ENCODE results near the gene ZNF891. TPM values are rescaled to one million over a fixed set of nuclear protein-coding genes. Genes with fewer than 3 reads are reported as not detected.

Gene ZNF891
- total and polyA plus RNA-seq, 2 of the 13 experiments (the other 11 are each of a cell fraction or from before 2014, with no cell fraction given), result 1.3 to 2.1 TPM

DNA sequence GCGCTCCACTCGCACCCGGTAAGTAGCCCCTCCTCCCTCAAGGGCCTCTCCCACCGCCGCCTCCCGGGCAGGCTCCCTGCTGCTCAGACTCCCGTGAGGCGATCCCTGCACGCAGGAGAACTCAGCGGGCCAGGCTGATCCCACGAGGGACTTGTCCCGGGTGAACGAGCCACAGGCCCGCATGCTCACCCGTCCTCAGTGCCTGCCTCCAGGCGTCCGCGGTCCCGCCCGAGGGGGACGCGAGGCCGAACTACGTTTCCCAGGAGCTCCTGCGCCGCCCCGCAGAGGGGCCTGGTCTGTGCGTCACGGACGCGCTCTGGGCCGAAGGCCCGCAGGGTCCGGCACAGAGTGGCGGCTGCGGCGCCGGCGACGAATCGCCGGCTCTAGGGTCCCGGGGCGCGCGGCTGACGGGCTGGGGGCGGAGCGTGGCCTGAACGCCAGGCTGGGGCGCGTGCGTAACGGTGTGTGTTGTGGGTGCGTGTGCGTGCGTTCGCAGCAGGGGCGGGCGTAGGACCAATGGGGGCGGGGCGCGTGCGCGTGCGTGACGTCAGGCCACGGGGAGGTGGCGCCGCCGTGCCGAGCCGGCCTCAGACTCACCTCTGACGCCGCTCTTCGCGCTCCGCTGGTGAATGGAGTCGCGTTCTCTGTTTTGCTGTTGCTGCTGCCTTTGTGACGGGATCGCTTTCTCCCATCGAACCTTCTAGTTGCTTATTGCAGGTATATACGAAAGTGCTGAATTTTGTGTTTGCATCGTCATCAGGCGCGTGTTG is at the start of gene ZNF891, which contains the start of gene ZNF10 (continued):
- TF ChIP-seq, protein P1, sequence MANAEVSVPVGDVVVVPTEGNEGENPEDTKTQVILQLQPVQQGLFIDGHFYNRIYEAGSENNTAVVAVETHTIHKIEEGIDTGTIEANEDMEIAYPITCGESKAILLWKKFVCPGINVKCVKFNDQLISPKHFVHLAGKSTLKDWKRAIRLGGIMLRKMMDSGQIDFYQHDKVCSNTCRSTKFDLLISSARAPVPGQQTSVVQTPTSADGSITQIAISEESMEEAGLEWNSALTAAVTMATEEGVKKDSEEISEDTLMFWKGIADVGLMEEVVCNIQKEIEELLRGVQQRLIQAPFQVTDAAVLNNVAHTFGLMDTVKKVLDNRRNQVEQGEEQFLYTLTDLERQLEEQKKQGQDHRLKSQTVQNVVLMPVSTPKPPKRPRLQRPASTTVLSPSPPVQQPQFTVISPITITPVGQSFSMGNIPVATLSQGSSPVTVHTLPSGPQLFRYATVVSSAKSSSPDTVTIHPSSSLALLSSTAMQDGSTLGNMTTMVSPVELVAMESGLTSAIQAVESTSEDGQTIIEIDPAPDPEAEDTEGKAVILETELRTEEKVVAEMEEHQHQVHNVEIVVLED (CRISPR knock-in tag; IDR thresholded peaks at IDR 0.05; ENCODE audit: borderline replicate concordance), result peak; percentile 100
- TF ChIP-seq RAD21 (CRISPR knock-in tag; IDR thresholded peaks at IDR 0.05) (peak; percentile 23; the same call in 1 of the 2 replicates), TBX3 (IDR thresholded peaks at IDR 0.05; ENCODE audit: borderline replicate concordance) (no peak; the same call in 1 of the 2 replicates), TGIF2 (CRISPR knock-in tag; IDR thresholded peaks at IDR 0.05) (peak; percentile 69), ZNF737 (CRISPR knock-in tag; IDR thresholded peaks at IDR 0.05; ENCODE audit: borderline replicate concordance) (no peak), ZNF256 (CRISPR knock-in tag; conservative IDR thresholded peaks at IDR 0.05) (no peak), ZNF790 (CRISPR knock-in tag; IDR thresholded peaks at IDR 0.05; ENCODE audit: borderline replicate concordance) (peak; percentile 94; the same call in 1 of the 2 replicates), ZNF460 (CRISPR knock-in tag; IDR thresholded peaks at IDR 0.05; ENCODE audit: borderline replicate concordance) (no peak; the same call in 1 of the 2 replicates), SCMH1 (CRISPR knock-in tag; IDR thresholded peaks at IDR 0.05; ENCODE audit: borderline replicate concordance) (no peak), ZNF772 (CRISPR knock-in tag; IDR thresholded peaks at IDR 0.05) (no peak; the same call in 1 of the 2 replicates), ZNF274 (CRISPR knock-in tag; IDR thresholded peaks at IDR 0.05) (peak; percentile 92), JARID2 (CRISPR knock-in tag; IDR thresholded peaks at IDR 0.05; ENCODE audit: insufficient replicate concordance) (no peak), SAFB2 (CRISPR knock-in tag; IDR thresholded peaks at IDR 0.05; ENCODE audit: borderline replicate concordance, low read depth) (no peak; the same call in none of the 2 replicates), SP140L (CRISPR knock-in tag; IDR thresholded peaks at IDR 0.05; ENCODE audit: borderline replicate concordance) (no peak), ZNF350 (CRISPR knock-in tag; IDR thresholded peaks at IDR 0.05; ENCODE audit: borderline replicate concordance, low read depth) (peak; percentile 60; the same call in 1 of the 2 replicates), HOXA3 (CRISPR knock-in tag; IDR thresholded peaks at IDR 0.05) (peak; percentile 98), PITX1 (CRISPR knock-in tag; IDR thresholded peaks at IDR 0.05) (peak; percentile 52), HNRNPUL1 (IDR thresholded peaks at IDR 0.05; ENCODE audit: low read depth, low read length) (no peak), ZNF720 (CRISPR knock-in tag; IDR thresholded peaks at IDR 0.05) (no peak), LCORL (IDR thresholded peaks at IDR 0.05) (no peak), LCORL (CRISPR knock-in tag; IDR thresholded peaks at IDR 0.05) (0 out of 2 replicates have a peak, but pooled peaks have one; percentile 15), ELF4 (CRISPR knock-in tag; IDR thresholded peaks at IDR 0.05; ENCODE audit: borderline replicate concordance) (no peak), TBP (CRISPR knock-in tag; IDR thresholded peaks at IDR 0.05) (no peak)
- TF ChIP-seq, protein P2, sequence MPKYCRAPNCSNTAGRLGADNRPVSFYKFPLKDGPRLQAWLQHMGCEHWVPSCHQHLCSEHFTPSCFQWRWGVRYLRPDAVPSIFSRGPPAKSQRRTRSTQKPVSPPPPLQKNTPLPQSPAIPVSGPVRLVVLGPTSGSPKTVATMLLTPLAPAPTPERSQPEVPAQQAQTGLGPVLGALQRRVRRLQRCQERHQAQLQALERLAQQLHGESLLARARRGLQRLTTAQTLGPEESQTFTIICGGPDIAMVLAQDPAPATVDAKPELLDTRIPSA (CRISPR knock-in tag; IDR thresholded peaks at IDR 0.05; ENCODE audit: borderline replicate concordance), result 0 out of 2 replicates have a peak, but pooled peaks have one; percentile 68
- TF ChIP-seq, protein P3, sequence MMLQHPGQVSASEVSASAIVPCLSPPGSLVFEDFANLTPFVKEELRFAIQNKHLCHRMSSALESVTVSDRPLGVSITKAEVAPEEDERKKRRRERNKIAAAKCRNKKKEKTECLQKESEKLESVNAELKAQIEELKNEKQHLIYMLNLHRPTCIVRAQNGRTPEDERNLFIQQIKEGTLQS (CRISPR knock-in tag; IDR thresholded peaks at IDR 0.05), result no peak; the same call in none of the 2 replicates
- TF ChIP-seq, protein P4, sequence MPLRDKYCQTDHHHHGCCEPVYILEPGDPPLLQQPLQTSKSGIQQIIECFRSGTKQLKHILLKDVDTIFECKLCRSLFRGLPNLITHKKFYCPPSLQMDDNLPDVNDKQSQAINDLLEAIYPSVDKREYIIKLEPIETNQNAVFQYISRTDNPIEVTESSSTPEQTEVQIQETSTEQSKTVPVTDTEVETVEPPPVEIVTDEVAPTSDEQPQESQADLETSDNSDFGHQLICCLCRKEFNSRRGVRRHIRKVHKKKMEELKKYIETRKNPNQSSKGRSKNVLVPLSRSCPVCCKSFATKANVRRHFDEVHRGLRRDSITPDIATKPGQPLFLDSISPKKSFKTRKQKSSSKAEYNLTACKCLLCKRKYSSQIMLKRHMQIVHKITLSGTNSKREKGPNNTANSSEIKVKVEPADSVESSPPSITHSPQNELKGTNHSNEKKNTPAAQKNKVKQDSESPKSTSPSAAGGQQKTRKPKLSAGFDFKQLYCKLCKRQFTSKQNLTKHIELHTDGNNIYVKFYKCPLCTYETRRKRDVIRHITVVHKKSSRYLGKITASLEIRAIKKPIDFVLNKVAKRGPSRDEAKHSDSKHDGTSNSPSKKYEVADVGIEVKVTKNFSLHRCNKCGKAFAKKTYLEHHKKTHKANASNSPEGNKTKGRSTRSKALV (CRISPR knock-in tag; IDR thresholded peaks at IDR 0.05), result peak; percentile 85; the same call in 1 of the 2 replicates

Measured in HepG2 (cell line).